Keratinocyte (primary cell): ENCODE measurements around the gene RBMS3.

Experiments used
- CTCF ChIP-seq, 3 experiments: IDR thresholded peaks in 1 of 3; conservative IDR thresholded peaks in 1 of 3; optimal IDR thresholded peaks in 1 of 3; 2 replicates in 2 of 3; 3 replicates in 1 of 3; pipeline versions ENCODE3 to v1.5.1; 2011; ENCODE audit warnings: low read length in 3 of 3, mild to moderate bottlenecking in 3 of 3, moderate library complexity in 2 of 3, control low read depth in 1 of 3, inconsistent platforms in 1 of 3; ENCODE audit not compliant: insufficient read depth in 2 of 3; ENCODE audit errors: extremely low read depth in 1 of 3
- EZH2 ChIP-seq: IDR thresholded peaks from one replicate; pipeline ENCODE4 v1.6.1; 2012; ENCODE audit warnings: inconsistent platforms, mild to moderate bottlenecking, low read length, moderate library complexity

GRCh38 chr3:29582273-29582672 lies 301.4 kb downstream of the RBMS3 start:
- TF ChIP-seq CTCF (optimal IDR thresholded peaks at IDR 0.05 in 1 of 3, IDR thresholded peaks at IDR 0.05 in 1 of 3, conservative IDR thresholded peaks at IDR 0.05 in 1 of 3; ENCODE audit: extremely low read depth in 1 of 3, insufficient read depth in 2 of 3, low read length in 3 of 3) (no peak), EZH2 (no peak)
